Renal cortex interstitium (tissue), 11 donors: ENCODE measurements around the gene RBMS1. TPM values are rescaled to one million over a fixed set of nuclear protein-coding genes. Genes with fewer than 3 reads are reported as not detected.

Experiments used
- DNase-seq, 11 donors: peaks; one replicate each; pipeline ENCODE4 v3.0.0-alpha.2; 2013; ENCODE audit warnings: low read depth in 9 of 11, low spot score in 4 of 11; ENCODE audit errors: extremely low read depth in 1 of 11
- polyA plus RNA-seq, 3 donors: library from polyadenylated mRNA; unstranded; fragments of 120-200 nt; gene quantifications; one replicate each; pipeline ENCODE4 v1.2.1, GENCODE V29; 2013; ENCODE audit not compliant: insufficient read length in 3 of 3

RBMS1 gene
- polyA plus RNA-seq, 3 donors = 130 to 157 (median 150) TPM

- DNase-seq = no peak
These were observed 184.7 kb downstream of the RBMS1 start for GRCh38 chr2:160308915-160309314.

GRCh38 chr2:160308476-160308875 lies 185.1 kb downstream of the RBMS1 start:
- DNase-seq = no peak

- no peak for DNase-seq
These were observed 186.6 kb downstream of the RBMS1 start for GRCh38 chr2:160306985-160307384.

- DNase-seq = no peak
These were observed 188.4 kb downstream of the RBMS1 start for GRCh38 chr2:160305081-160305750.

- no peak for DNase-seq
These were observed 190.1 kb downstream of the RBMS1 start for GRCh38 chr2:160303527-160303926.

GRCh38 chr2:160303076-160303475 lies 190.5 kb downstream of the RBMS1 start:
- DNase-seq = no peak

- DNase-seq = no peak
These were observed 192.2 kb downstream of the RBMS1 start for GRCh38 chr2:160301420-160301819.

GRCh38 chr2:160300203-160300602 lies 193.4 kb downstream of the RBMS1 start:
- no peak for DNase-seq

GRCh38 chr2:160299540-160299939 lies 194.1 kb downstream of the RBMS1 start:
- DNase-seq = no peak

GRCh38 chr2:160298960-160299359 lies 194.6 kb downstream of the RBMS1 start:
- DNase-seq = no peak

- peak in 1 of 11 donors; percentile 11 for DNase-seq
These were observed 197.9 kb downstream of the RBMS1 start for GRCh38 chr2:160295519-160296207.

- DNase-seq = no peak
These were observed 198.7 kb downstream of the RBMS1 start for GRCh38 chr2:160294889-160295288.

- DNase-seq = peak in 1 of 11 donors; percentile 25
These were observed 199.2 kb downstream of the RBMS1 start for GRCh38 chr2:160294339-160294803.

GRCh38 chr2:160293391-160294091 lies 200.1 kb downstream of the RBMS1 start:
- no peak for DNase-seq

GRCh38 chr2:160292225-160292624 lies 201.4 kb downstream of the RBMS1 start:
- DNase-seq = no peak

- DNase-seq = no peak
These were observed 202.2 kb downstream of the RBMS1 start for GRCh38 chr2:160291382-160291781.

- DNase-seq = no peak
These were observed 203.0 kb downstream of the RBMS1 start for GRCh38 chr2:160290598-160290997.

- DNase-seq = no peak
These were observed 203.8 kb downstream of the RBMS1 start for GRCh38 chr2:160289831-160290230.

- DNase-seq = no peak
These were observed 204.5 kb downstream of the RBMS1 start for GRCh38 chr2:160289126-160289525.

- DNase-seq = no peak
These were observed 205.3 kb downstream of the RBMS1 start for GRCh38 chr2:160288324-160288723.
